Coronary artery (tissue), 2 donors: ENCODE results near the gene ANKRD60.

Experiments used
- DNase-seq: peaks from one replicate; pipeline ENCODE4 v3.0.0-alpha.2; 2017; ENCODE audit warnings: low spot score
- H3K27ac ChIP-seq, 2 donors: fragments of 200-600 bp; sonication (generic); one replicate each; pipeline ENCODE4 v1.5.1; 2016 to 2019
- H3K4me3 ChIP-seq: fragments of 200-600 bp; sonication (generic); 2 replicates; pipeline ENCODE4 v1.5.1; 2016; ENCODE audit warnings: mild to moderate bottlenecking, moderate library complexity
- CTCF ChIP-seq: fragments of 200-600 bp; sonication (generic); IDR thresholded peaks from one replicate; pipeline ENCODE4 v1.5.1; 2019; ENCODE audit warnings: antibody characterized with exemption

Gene ANKRD60

GRCh38 chr20:58214310-58214709 lies 14.1 kb downstream of the ANKRD60 start:
- TF ChIP-seq CTCF: no peak
- no peak for DNase-seq
- H3K4me3 ChIP-seq: no peak overlapping the region
- H3K27ac ChIP-seq: no peak overlapping the region

- H3K27ac ChIP-seq: no peak overlapping the region
Measured at GRCh38 chr20:58213716-58214115, 14.7 kb downstream of the ANKRD60 start.

GRCh38 chr20:58213121-58213520 lies 15.3 kb downstream of the ANKRD60 start:
- no peak for TF ChIP-seq CTCF
- H3K4me3 ChIP-seq: no peak overlapping the region
- DNase-seq: no peak
- H3K27ac ChIP-seq: no peak overlapping the region

More at GRCh38 chr20:58213716-58214115, 14.7 kb downstream of the ANKRD60 start:
- no peak for TF ChIP-seq CTCF
- H3K4me3 ChIP-seq: no peak overlapping the region
- DNase-seq: no peak

GRCh38 chr20:58212636-58213035 lies 15.8 kb downstream of the ANKRD60 start:
- no peak for DNase-seq
- Histone ChIP-seq H3K27ac (no peak overlapping the region), H3K4me3 (no peak overlapping the region)
- TF ChIP-seq CTCF: no peak

- TF ChIP-seq CTCF: no peak
- no peak for DNase-seq
- H3K27ac ChIP-seq: no peak overlapping the region
Measured at GRCh38 chr20:58210398-58210747, 18.1 kb downstream of the ANKRD60 start.

GRCh38 chr20:58209652-58210397 lies 18.6 kb downstream of the ANKRD60 start:
- DNase-seq: peak; percentile 86
- Histone ChIP-seq H3K4me3 (peak overlapping the region; percentile 35), H3K27ac (no peak overlapping the region)
- peak; percentile 100 for TF ChIP-seq CTCF

More at GRCh38 chr20:58210398-58210747, 18.1 kb downstream of the ANKRD60 start:
- no peak overlapping the region for H3K4me3 ChIP-seq

GRCh38 chr20:58208944-58209343 lies 19.5 kb downstream of the ANKRD60 start:
- Histone ChIP-seq H3K27ac (no peak overlapping the region), H3K4me3 (no peak overlapping the region)
- no peak for DNase-seq
- no peak for TF ChIP-seq CTCF
